SK-N-SH (cell line): ENCODE results near the gene SSPN.

Experiments used
- CTCF ChIP-seq: fragments of 200-600 bp; sonication (generic); IDR thresholded peaks from 2 replicates; pipeline ENCODE4 v1.6.1; 2017; ENCODE audit warnings: antibody characterized with exemption, mild to moderate bottlenecking, moderate library complexity
- EZH2phosphoT487 ChIP-seq: fragments of 200-600 bp; sonication (generic); IDR thresholded peaks from 2 replicates; pipeline ENCODE4 v1.6.1; 2017; ENCODE audit warnings: low read depth, mixed run types, mild to moderate bottlenecking, antibody characterized with exemption, moderate library complexity, borderline replicate concordance
- GABPA ChIP-seq: IDR thresholded peaks from 2 replicates; pipeline ENCODE4 v1.4.0; 2012; ENCODE audit warnings: low read depth, mild to moderate bottlenecking
- NFIC ChIP-seq: IDR thresholded peaks from 2 replicates; pipeline ENCODE4 v1.4.0; 2012; ENCODE audit warnings: borderline replicate concordance
- POLR2AphosphoS5 ChIP-seq: IDR thresholded peaks from 2 replicates; pipeline ENCODE4 v1.6.1; 2012; ENCODE audit warnings: low read depth, low read length
- SIN3A ChIP-seq: IDR thresholded peaks from 2 replicates; pipeline ENCODE4 v1.6.1; 2012; ENCODE audit warnings: low read depth, mild to moderate bottlenecking, low read length, moderate library complexity, borderline replicate concordance
- SMC3 ChIP-seq: IDR thresholded peaks from 2 replicates; pipeline ENCODE4 v1.6.1; 2012; ENCODE audit warnings: low read depth, low read length, improper control_type of control experiment
- TAF1 ChIP-seq: IDR thresholded peaks from 2 replicates; pipeline ENCODE4 v1.6.1; 2012; ENCODE audit warnings: low read depth, mild to moderate bottlenecking, low read length, moderate library complexity, borderline replicate concordance
- TCF12 ChIP-seq: IDR thresholded peaks from 2 replicates; pipeline ENCODE4 v1.4.0; 2012
- TEAD4 ChIP-seq: IDR thresholded peaks from 2 replicates; pipeline ENCODE4 v1.4.0; 2012; ENCODE audit warnings: mild to moderate bottlenecking, borderline replicate concordance; ENCODE audit not compliant: insufficient read depth
- USF2 ChIP-seq: fragments of 150-350 bp; IDR thresholded peaks from 2 replicates; pipeline ENCODE4 v1.6.1; 2017; ENCODE audit warnings: antibody characterized with exemption, low read length, low read depth, borderline replicate concordance
- TF ChIP-seq, protein P1 (sequence below): IDR thresholded peaks from 2 replicates; pipeline ENCODE4 v1.6.1; 2012; ENCODE audit warnings: mild to moderate bottlenecking, low read depth, low read length, moderate library complexity
- TF ChIP-seq, protein P2 (sequence below): IDR thresholded peaks from 2 replicates; pipeline ENCODE4 v1.4.0; 2012; ENCODE audit warnings: low read depth

- TF ChIP-seq, protein P1, sequence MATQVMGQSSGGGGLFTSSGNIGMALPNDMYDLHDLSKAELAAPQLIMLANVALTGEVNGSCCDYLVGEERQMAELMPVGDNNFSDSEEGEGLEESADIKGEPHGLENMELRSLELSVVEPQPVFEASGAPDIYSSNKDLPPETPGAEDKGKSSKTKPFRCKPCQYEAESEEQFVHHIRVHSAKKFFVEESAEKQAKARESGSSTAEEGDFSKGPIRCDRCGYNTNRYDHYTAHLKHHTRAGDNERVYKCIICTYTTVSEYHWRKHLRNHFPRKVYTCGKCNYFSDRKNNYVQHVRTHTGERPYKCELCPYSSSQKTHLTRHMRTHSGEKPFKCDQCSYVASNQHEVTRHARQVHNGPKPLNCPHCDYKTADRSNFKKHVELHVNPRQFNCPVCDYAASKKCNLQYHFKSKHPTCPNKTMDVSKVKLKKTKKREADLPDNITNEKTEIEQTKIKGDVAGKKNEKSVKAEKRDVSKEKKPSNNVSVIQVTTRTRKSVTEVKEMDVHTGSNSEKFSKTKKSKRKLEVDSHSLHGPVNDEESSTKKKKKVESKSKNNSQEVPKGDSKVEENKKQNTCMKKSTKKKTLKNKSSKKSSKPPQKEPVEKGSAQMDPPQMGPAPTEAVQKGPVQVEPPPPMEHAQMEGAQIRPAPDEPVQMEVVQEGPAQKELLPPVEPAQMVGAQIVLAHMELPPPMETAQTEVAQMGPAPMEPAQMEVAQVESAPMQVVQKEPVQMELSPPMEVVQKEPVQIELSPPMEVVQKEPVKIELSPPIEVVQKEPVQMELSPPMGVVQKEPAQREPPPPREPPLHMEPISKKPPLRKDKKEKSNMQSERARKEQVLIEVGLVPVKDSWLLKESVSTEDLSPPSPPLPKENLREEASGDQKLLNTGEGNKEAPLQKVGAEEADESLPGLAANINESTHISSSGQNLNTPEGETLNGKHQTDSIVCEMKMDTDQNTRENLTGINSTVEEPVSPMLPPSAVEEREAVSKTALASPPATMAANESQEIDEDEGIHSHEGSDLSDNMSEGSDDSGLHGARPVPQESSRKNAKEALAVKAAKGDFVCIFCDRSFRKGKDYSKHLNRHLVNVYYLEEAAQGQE = no peak
- TF ChIP-seq TEAD4 = no peak
- TF ChIP-seq CTCF = no peak
- TF ChIP-seq SMC3 = no peak
- TF ChIP-seq TCF12 = no peak
- no peak for TF ChIP-seq EZH2phosphoT487
- TF ChIP-seq SIN3A = no peak
- TF ChIP-seq GABPA = no peak
- TF ChIP-seq USF2 = no peak
- TF ChIP-seq, protein P2, sequence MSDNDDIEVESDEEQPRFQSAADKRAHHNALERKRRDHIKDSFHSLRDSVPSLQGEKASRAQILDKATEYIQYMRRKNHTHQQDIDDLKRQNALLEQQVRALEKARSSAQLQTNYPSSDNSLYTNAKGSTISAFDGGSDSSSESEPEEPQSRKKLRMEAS = no peak
- TF ChIP-seq TAF1 = no peak
- TF ChIP-seq NFIC = no peak
- TF ChIP-seq POLR2AphosphoS5 = no peak
These were observed 18.1 kb upstream of the SSPN start for GRCh38 chr12:26177283-26177682.
